Placental pericyte (primary cell): Measurements from ENCODE around the gene BMP8A. TPM values are rescaled to one million over a fixed set of nuclear protein-coding genes. Genes with fewer than 3 reads are reported as not detected.

Source experiments
- small RNA-seq: library from RNA; depleted of rRNA; stranded (forward); fragments of <200 nt; gene quantifications from one replicate; pipeline ENCODE3, GENCODE V24; 2012; ENCODE audit warnings: low replicate concordance
- total RNA-seq: library from RNA; depleted of rRNA; stranded (reverse); fragments of >200 nt; gene quantifications from 2 replicates; pipeline ENCODE4 v1.2.3, GENCODE V29; 2012

Gene BMP8A
- total RNA-seq: 5.3 TPM in 1 of 2 replicates, not detected in the other

DNA sequence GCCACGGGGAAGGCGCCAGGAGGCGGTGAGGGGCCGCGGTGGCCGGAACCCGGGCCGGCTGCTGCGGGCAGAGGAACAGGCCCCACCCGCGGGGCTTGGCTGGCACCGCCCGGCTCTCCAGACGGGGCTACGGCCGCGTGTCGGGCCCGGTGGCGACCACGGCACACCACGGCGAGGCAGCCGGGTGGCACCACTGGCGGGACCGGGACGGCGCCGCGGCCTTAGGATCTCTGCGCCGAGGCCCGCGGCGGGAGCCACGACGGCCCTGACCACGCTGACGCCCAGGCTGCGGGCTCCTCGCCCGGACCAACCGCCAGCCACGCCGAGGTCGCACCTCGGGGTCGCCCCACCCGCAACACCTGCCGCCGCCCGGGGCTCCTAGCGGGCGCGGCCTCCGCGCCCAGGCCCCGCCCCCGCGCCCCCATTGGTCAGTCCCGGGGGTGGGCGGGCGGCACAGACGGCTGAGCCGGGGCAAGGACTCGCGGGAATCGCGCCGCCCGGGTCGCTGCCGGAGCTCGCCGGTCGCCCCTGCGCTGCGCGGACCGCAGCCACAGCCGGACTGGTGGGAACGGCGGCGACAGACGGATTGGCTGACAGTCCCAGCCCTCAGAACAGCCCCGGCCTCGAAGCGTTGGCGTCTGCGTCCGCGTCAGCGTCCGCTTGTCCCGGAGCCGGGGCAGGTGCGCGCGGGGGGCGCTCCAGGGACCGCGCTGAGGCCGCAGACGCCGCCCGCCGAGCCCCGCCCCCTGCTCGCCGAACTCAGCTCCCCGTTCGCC, at the start of gene BMP8A:
TSS of gene BMP8A (plus strand) at position 491 of the 776 bp plus-strand sequence. CDS start 356 bp downstream, outside the sequence.

Small RNA genes lying within 50 kb of the gene (small RNA-seq; reads per million reads assigned to genes)
- gene SNORA55: 4.1 reads per million, percentile 85 among the genes with 10 or more reads in this experiment

Other genes with a start within 250 kb of the BMP8A start
- 131 and 166 TPM in 2 replicates for gene PABPC4, start 85.2 kb downstream of the BMP8A start, total RNA-seq
- gene HEYL, start 148.0 kb downstream of the BMP8A start, total RNA-seq: 0.57 TPM in 1 of 2 replicates, not detected in the other
- not detected in 2 replicates for gene NT5C1A, start 180.5 kb downstream of the BMP8A start, total RNA-seq
- not detected in 2 replicates for gene HPCAL4, start 199.8 kb downstream of the BMP8A start, total RNA-seq
- gene PPIE, start 247.2 kb downstream of the BMP8A start, total RNA-seq: 28.6 and 35.0 TPM in 2 replicates